GM06990 (cell line): ENCODE measurements around the gene SLC9A9.

Experiments used
- DNase-seq: peaks from one replicate; pipeline ENCODE4 v3.0.0-alpha.2; 2011; ENCODE audit not compliant: insufficient read length; ENCODE audit errors: extremely low read depth
- H3K27me3 ChIP-seq: replicated peaks from 2 replicates; pipeline ENCODE4 v1.6.0; 2011; ENCODE audit warnings: low read length; ENCODE audit not compliant: control insufficient read depth, insufficient read depth
- H3K36me3 ChIP-seq: 2 replicates; pipeline ENCODE4 v1.5.1; 2011; ENCODE audit warnings: low read length; ENCODE audit not compliant: control insufficient read depth, insufficient read depth
- H3K4me3 ChIP-seq: replicated peaks from 2 replicates; pipeline ENCODE4 v1.5.1; 2011; ENCODE audit warnings: low read depth, mild to moderate bottlenecking, control low read depth, low read length
- TF ChIP-seq, protein P1 (sequence below): IDR thresholded peaks from 2 replicates; pipeline ENCODE4 v1.5.1; 2011; ENCODE audit warnings: low read length, control low read depth, mild to moderate bottlenecking, inconsistent platforms; ENCODE audit not compliant: insufficient read depth, poor library complexity, severe bottlenecking

SLC9A9 gene

DNA sequence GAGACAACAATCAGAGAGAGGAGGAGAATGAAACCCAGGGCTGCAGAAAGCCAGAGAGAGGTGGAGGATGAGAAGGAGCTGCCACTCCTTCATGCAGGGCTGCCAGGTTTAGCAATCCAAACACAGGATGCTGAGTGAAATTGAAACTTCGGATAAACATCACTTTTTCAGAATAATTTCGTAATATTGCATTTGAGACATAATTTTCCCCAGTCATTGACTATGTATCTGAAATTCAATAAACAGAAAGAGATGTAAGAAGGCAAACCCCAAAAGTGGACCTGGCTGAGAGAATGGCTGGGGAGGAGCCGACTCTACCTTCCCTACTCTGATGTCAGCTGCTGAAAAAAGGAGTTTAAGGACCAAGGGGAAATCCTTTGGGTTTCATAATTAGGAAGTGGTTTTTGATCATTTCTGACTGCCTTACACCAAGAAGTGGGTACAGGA, 33.8 kb downstream of the SLC9A9 start:
- TF ChIP-seq, protein P1, sequence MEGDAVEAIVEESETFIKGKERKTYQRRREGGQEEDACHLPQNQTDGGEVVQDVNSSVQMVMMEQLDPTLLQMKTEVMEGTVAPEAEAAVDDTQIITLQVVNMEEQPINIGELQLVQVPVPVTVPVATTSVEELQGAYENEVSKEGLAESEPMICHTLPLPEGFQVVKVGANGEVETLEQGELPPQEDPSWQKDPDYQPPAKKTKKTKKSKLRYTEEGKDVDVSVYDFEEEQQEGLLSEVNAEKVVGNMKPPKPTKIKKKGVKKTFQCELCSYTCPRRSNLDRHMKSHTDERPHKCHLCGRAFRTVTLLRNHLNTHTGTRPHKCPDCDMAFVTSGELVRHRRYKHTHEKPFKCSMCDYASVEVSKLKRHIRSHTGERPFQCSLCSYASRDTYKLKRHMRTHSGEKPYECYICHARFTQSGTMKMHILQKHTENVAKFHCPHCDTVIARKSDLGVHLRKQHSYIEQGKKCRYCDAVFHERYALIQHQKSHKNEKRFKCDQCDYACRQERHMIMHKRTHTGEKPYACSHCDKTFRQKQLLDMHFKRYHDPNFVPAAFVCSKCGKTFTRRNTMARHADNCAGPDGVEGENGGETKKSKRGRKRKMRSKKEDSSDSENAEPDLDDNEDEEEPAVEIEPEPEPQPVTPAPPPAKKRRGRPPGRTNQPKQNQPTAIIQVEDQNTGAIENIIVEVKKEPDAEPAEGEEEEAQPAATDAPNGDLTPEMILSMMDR, result no peak
- Histone ChIP-seq H3K36me3 (no peaks in the 10 kb centered on the region), H3K27me3 (no peaks in the 10 kb centered on the region), H3K4me3 (no peak overlapping the region)
- DNase-seq, result no peak

DNA sequence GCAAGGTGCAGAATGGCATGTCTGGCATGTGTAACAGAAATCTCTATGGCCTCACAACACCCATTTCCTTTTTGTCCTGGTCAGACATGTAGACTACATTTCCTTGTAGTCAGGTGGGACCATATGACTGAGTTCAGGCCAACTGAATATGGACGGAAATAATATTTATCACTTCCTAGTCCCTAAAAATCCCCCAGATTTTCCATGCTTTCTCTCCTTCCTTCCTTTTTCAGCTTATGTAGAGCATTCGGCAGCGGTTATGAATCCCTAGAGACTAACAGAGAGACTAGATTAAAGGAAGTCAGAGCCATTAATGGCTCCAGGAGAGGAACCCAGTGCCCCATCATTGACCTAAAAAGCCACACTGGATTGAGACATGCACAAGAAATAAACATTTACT, 35.8 kb downstream of the SLC9A9 start:
- no peak for DNase-seq
- H3K27me3 ChIP-seq, result no peaks in the 10 kb centered on the region
- TF ChIP-seq, protein P1, result no peak
- no peaks in the 10 kb centered on the region for H3K36me3 ChIP-seq
- no peak overlapping the region for H3K4me3 ChIP-seq

DNA sequence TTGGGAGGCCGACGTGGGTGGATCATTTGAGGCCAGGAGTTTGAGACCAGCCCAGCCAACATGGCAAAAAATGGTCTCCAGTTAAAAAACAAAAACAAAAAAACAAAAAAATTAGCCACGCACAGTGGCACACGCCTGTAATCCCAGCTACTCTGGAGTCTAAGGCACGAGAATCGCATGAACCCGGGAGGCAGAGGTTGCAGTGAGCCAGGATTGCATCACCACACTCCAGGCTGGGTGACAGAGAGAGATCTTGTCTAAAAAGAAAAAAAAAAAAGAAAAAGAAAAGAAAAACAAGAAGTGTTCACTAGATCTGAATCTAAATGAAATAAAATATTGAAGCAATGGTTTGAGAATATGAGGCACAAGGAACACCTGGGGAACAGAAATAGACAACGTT, 36.7 kb downstream of the SLC9A9 start:
- DNase-seq, result no peak
- TF ChIP-seq, protein P1, result no peak
- Histone ChIP-seq H3K27me3 (no peaks in the 10 kb centered on the region), H3K36me3 (no peaks in the 10 kb centered on the region), H3K4me3 (no peak overlapping the region)

DNA sequence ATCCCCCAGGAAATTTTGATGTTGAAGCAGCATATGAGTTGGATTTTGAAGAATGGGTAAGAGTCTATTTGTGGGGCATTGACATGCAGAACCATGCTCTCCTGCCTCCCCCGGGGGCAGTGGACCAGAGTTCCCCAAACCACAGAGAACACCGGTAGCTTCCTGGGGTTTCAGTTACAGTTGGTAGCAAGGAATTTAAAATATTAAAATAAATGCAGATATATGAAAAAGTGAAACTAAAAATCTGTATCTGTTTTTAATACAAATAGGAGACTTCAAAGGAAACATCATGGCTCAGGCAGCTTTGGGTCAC, 37.4 kb downstream of the SLC9A9 start:
- no peak for DNase-seq
- TF ChIP-seq, protein P1, result no peak
- no peaks in the 10 kb centered on the region for H3K36me3 ChIP-seq
- H3K27me3 ChIP-seq, result no peaks in the 10 kb centered on the region
- H3K4me3 ChIP-seq, result no peak overlapping the region

DNA sequence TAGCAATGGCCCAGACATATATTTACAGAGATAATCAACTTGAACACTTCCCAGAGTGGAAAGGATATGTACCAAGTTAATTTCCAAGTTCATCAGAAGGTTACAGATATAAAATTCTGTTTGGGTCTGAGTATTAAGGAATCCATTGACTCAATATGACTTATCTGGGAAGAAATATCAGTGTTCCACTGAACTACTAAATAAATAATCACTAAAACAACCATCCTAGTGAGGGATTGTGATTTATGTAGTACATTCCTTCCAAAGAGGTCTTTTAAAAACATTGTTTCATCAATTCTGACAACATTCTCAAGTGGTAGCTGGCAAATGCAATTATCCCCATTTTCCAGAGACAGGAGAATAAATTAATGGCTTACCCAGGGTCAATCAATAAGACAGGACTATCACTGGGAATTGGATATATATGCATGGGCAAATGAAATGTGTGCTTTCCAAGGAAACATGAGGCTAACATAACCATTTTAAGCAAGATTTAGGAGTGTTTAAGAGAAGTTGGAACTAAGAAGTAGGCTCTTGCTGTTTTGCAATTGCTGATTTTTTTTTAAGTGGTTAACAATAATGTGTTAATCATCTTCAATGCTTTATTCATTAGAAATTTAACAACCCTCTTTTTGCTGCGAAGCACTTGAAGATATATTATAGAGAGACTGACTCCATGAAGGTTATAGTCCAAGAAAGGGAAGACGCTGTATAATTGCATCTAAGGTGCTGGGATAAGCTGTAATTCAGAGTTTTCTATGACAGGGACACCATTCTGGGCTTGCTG, 37.9 kb downstream of the SLC9A9 start:
- Histone ChIP-seq H3K4me3 (no peak overlapping the region), H3K27me3 (no peaks in the 10 kb centered on the region), H3K36me3 (no peaks in the 10 kb centered on the region)
- TF ChIP-seq, protein P1, result no peak
- DNase-seq, result no peak
